GM12892 (cell line): Measurements from ENCODE around the gene NEUROG3.

ENCODE experiments used
- DNase-seq: peaks from one replicate; pipeline ENCODE4 v3.0.0; 2011; ENCODE audit not compliant: insufficient read length
- FAIRE-seq: peaks from 2 replicates; lab custom pipeline; 2011; peaks lifted over from hg19 to GRCh38; lab: Jason Lieb, UNC
- POLR2A ChIP-seq: IDR thresholded peaks from 2 replicates; pipeline ENCODE4 v1.6.1; 2011; ENCODE audit warnings: low read depth, low read length, control low read depth
- POLR2AphosphoS5 ChIP-seq: IDR thresholded peaks from 2 replicates; pipeline ENCODE4 v1.6.1; 2011; ENCODE audit warnings: low read depth, low read length, control low read depth
- TAF1 ChIP-seq: IDR thresholded peaks from 2 replicates; pipeline ENCODE4 v1.6.1; 2011; ENCODE audit warnings: low read depth, mild to moderate bottlenecking, control low read depth, low read length, borderline replicate concordance

NEUROG3 gene

GRCh38 chr10:69580435-69580834 is 7.2 kb upstream of the NEUROG3 start:
- FAIRE-seq = no peak
- TF ChIP-seq POLR2AphosphoS5 (no peak), POLR2A (no peak), TAF1 (no peak)

GRCh38 chr10:69579464-69580060 is 6.3 kb upstream of the NEUROG3 start:
- TF ChIP-seq TAF1 = no peak
- no peak for TF ChIP-seq POLR2A
- TF ChIP-seq POLR2AphosphoS5 = no peak
- DNase-seq (no peak), FAIRE-seq (no peak)

More at GRCh38 chr10:69580435-69580834, 7.2 kb upstream of the NEUROG3 start:
- DNase-seq = no peak

GRCh38 chr10:69578508-69578991 is 5.3 kb upstream of the NEUROG3 start:
- no peak for FAIRE-seq
- TF ChIP-seq POLR2A = no peak
- no peak for TF ChIP-seq TAF1
- no peak for TF ChIP-seq POLR2AphosphoS5
- DNase-seq = no peak

GRCh38 chr10:69577268-69578232 is 4.3 kb upstream of the NEUROG3 start:
- TF ChIP-seq POLR2AphosphoS5 = no peak
- no peak for TF ChIP-seq TAF1
- no peak for TF ChIP-seq POLR2A
- DNase-seq (no peak), FAIRE-seq (no peak)

- no peak for TF ChIP-seq POLR2A
- no peak for TF ChIP-seq POLR2AphosphoS5
- no peak for TF ChIP-seq TAF1
- no peak for FAIRE-seq
- no peak for DNase-seq
These were observed 3.3 kb upstream of the NEUROG3 start for GRCh38 chr10:69576334-69577011.

GRCh38 chr10:69575164-69575722 is 2.0 kb upstream of the NEUROG3 start:
- FAIRE-seq = no peak
- TF ChIP-seq POLR2A (no peak), TAF1 (no peak), POLR2AphosphoS5 (no peak)
- no peak for DNase-seq

- DNase-seq (no peak), FAIRE-seq (no peak)
- TF ChIP-seq POLR2AphosphoS5 = no peak
- no peak for TF ChIP-seq POLR2A
- TF ChIP-seq TAF1 = no peak
These were observed 1.4 kb upstream of the NEUROG3 start for GRCh38 chr10:69574571-69574978.

- DNase-seq = no peak
- FAIRE-seq = no peak
- TF ChIP-seq POLR2AphosphoS5 (no peak), TAF1 (no peak), POLR2A (no peak)
These were observed 815 bp downstream of the NEUROG3 start for GRCh38 chr10:69572159-69573055.

GRCh38 chr10:69571618-69572158 is 1.5 kb downstream of the NEUROG3 start:
- no peak for DNase-seq
- TF ChIP-seq POLR2AphosphoS5 = no peak
- no peak for TF ChIP-seq TAF1
- TF ChIP-seq POLR2A = no peak
- FAIRE-seq = no peak

GRCh38 chr10:69570050-69570816 is 3.0 kb downstream of the NEUROG3 start:
- TF ChIP-seq POLR2A = no peak
- no peak for TF ChIP-seq POLR2AphosphoS5
- TF ChIP-seq TAF1 = no peak
- DNase-seq = no peak
- FAIRE-seq = no peak
